Muscle of leg (tissue), 11 donors: ENCODE data around the gene VKORC1. TPM values are rescaled to one million over a fixed set of nuclear protein-coding genes. Genes with fewer than 3 reads are reported as not detected.
A peak's percentile ranks its signal among the peaks of the same experiment; 100 is the strongest.

ENCODE experiments used
- DNase-seq: peaks from one replicate; pipeline ENCODE4 v3.0.0; 2013
- H3K27ac ChIP-seq: one replicate; pipeline ENCODE4 v1.5.1; 2013; ENCODE audit warnings: mild to moderate bottlenecking, low read length, control low read depth
- H3K27me3 ChIP-seq: one replicate; pipeline ENCODE4 v1.6.1; 2013; ENCODE audit warnings: low read length; ENCODE audit not compliant: control insufficient read depth, insufficient read depth
- H3K36me3 ChIP-seq: one replicate; pipeline ENCODE4 v1.6.1; 2013; ENCODE audit warnings: low read length; ENCODE audit not compliant: control insufficient read depth, insufficient read depth
- H3K4me1 ChIP-seq: one replicate; pipeline ENCODE4 v1.6.1; 2013; ENCODE audit warnings: low read length; ENCODE audit not compliant: control insufficient read depth, insufficient read depth
- H3K4me3 ChIP-seq: one replicate; pipeline ENCODE4 v1.5.1; 2013; ENCODE audit warnings: low read length, control low read depth
- H3K9me3 ChIP-seq: replicated peaks from 2 replicates; pipeline ENCODE4 v1.6.1; 2013; ENCODE audit warnings: low read depth, low read length; ENCODE audit not compliant: control insufficient read depth
- WGBS: methylation state at CpG from one replicate; pipeline ENCODE4 v1.1.5; 2013; ENCODE audit warnings: missing lambda C conversion rate; ENCODE audit not compliant: insufficient coverage; 5-methylcytosine and 5-hydroxymethylcytosine counted together
- polyA plus RNA-seq, 8 donors: library from polyadenylated mRNA; unstranded; fragments of 120-200 nt; gene quantifications; one replicate each; pipeline versions ENCODE4 v1.2.1 to v1.2.3, GENCODE V29; 2013; ENCODE audit warnings: inconsistent platforms in 1 of 8, low replicate concordance in 1 of 8; ENCODE audit not compliant: insufficient read length in 8 of 8, insufficient read depth in 1 of 8
- total RNA-seq: library from RNA; stranded (reverse); fragments of 120-200 nt; gene quantifications from one replicate; pipeline ENCODE4 v1.2.4, GENCODE V29; 2013

VKORC1 gene
- total and polyA plus RNA-seq, 9 donors, result 39.6 to 75.2 (median 61.3) TPM

- 35% methylated on average over 2 of the region's 17 CpGs for WGBS
- no peaks in the 10 kb centered on the region for H3K9me3 ChIP-seq
- no peaks in the 10 kb centered on the region for H3K27me3 ChIP-seq
- DNase-seq, result peak; percentile 44
- H3K36me3 ChIP-seq, result peaks cover 31% of the 10 kb centered on the region
- H3K4me3 ChIP-seq, result peak overlapping the region; percentile 92
- peaks cover 33% of the 10 kb centered on the region for H3K4me1 ChIP-seq
- H3K27ac ChIP-seq, result peak overlapping the region; percentile 87
These were observed 1.4 kb downstream of the VKORC1 start for GRCh38 chr16:31093132-31093703.

- Histone ChIP-seq H3K4me3 (no peak overlapping the region), H3K36me3 (peaks cover 40% of the 10 kb centered on the region), H3K27me3 (no peaks in the 10 kb centered on the region), H3K4me1 (peaks cover 42% of the 10 kb centered on the region), H3K9me3 (no peaks in the 10 kb centered on the region), H3K27ac (no peak overlapping the region)
- no peak for DNase-seq
- WGBS, result 86% methylated on average over 4 of the region's 5 CpGs
These were observed 2.3 kb downstream of the VKORC1 start for GRCh38 chr16:31092330-31092729.

- peaks cover 57% of the 10 kb centered on the region for H3K4me1 ChIP-seq
- peaks cover 42% of the 10 kb centered on the region for H3K36me3 ChIP-seq
- H3K27ac ChIP-seq, result no peak overlapping the region
- no peak for DNase-seq
- H3K9me3 ChIP-seq, result no peaks in the 10 kb centered on the region
- no peaks in the 10 kb centered on the region for H3K27me3 ChIP-seq
- no peak overlapping the region for H3K4me3 ChIP-seq
- 86% methylated on average over 1 of the region's 2 CpGs for WGBS
These were observed 4.1 kb downstream of the VKORC1 start for GRCh38 chr16:31090540-31090939.

- WGBS, result 100% methylated on average over 1 of the region's 8 CpGs
- peaks cover 49% of the 10 kb centered on the region for H3K36me3 ChIP-seq
- no peaks in the 10 kb centered on the region for H3K9me3 ChIP-seq
- H3K4me3 ChIP-seq, result no peak overlapping the region
- no peak for DNase-seq
- H3K27me3 ChIP-seq, result no peaks in the 10 kb centered on the region
- no peak overlapping the region for H3K27ac ChIP-seq
- peaks cover 66% of the 10 kb centered on the region for H3K4me1 ChIP-seq
These were observed 5.4 kb downstream of the VKORC1 start for GRCh38 chr16:31089199-31089598.

- no peak for DNase-seq
- Histone ChIP-seq H3K27me3 (no peaks in the 10 kb centered on the region), H3K27ac (peak within 1 kb of the TSS; percentile 67), H3K9me3 (no peaks in the 10 kb centered on the region), H3K4me3 (no peak within 1 kb of the TSS), H3K36me3 (peaks cover 54% of the 10 kb centered on the region), H3K4me1 (peaks cover 67% of the 10 kb centered on the region)
- 75% methylated on average over 11 of the region's 15 CpGs for WGBS
These were observed 6.0 kb downstream of the VKORC1 start, which contains the start of gene PRSS53 for GRCh38 chr16:31088459-31089183. Gene PRSS53, minus strand, starts transcription at chr16:31088943. Its CDS starts 134 bp downstream, at chr16:31088809.

- H3K36me3 ChIP-seq, result peaks cover 60% of the 10 kb centered on the region
- H3K27me3 ChIP-seq, result no peaks in the 10 kb centered on the region
- 60% methylated on average over 1 of the region's 5 CpGs for WGBS
- peaks cover 67% of the 10 kb centered on the region for H3K4me1 ChIP-seq
- H3K4me3 ChIP-seq, result no peak overlapping the region
- H3K27ac ChIP-seq, result peak overlapping the region; percentile 67
- no peaks in the 10 kb centered on the region for H3K9me3 ChIP-seq
- DNase-seq, result no peak
These were observed 6.6 kb downstream of the VKORC1 start for GRCh38 chr16:31087971-31088370.

GRCh38 chr16:31087481-31087880, 7.1 kb downstream of the VKORC1 start:
- Histone ChIP-seq H3K27me3 (no peaks in the 10 kb centered on the region), H3K4me3 (no peak overlapping the region), H3K9me3 (no peaks in the 10 kb centered on the region), H3K27ac (peak overlapping the region; percentile 95), H3K4me1 (peaks cover 68% of the 10 kb centered on the region), H3K36me3 (peaks cover 64% of the 10 kb centered on the region)
- DNase-seq, result no peak
- WGBS, result 76% methylated on average over 4 of the region's 8 CpGs

GRCh38 chr16:31086629-31086906, 8.0 kb downstream of the VKORC1 start:
- peaks cover 76% of the 10 kb centered on the region for H3K4me1 ChIP-seq
- H3K36me3 ChIP-seq, result peaks cover 70% of the 10 kb centered on the region
- WGBS, result 68% methylated on average over 6 of the region's 6 CpGs

GRCh38 chr16:31085873-31086628, 8.5 kb downstream of the VKORC1 start:
- no peaks in the 10 kb centered on the region for H3K9me3 ChIP-seq
- DNase-seq, result peak; percentile 89
- 73% methylated on average over 18 of the region's 18 CpGs for WGBS

More at GRCh38 chr16:31086629-31086906, 8.0 kb downstream of the VKORC1 start:
- Histone ChIP-seq H3K27ac (peak overlapping the region; percentile 95), H3K9me3 (no peaks in the 10 kb centered on the region), H3K27me3 (no peaks in the 10 kb centered on the region), H3K4me3 (peak overlapping the region; percentile 26)
- DNase-seq, result no peak

GRCh38 chr16:31085411-31085810, 9.2 kb downstream of the VKORC1 start:
- Histone ChIP-seq H3K4me3 (peak overlapping the region; percentile 44), H3K27ac (peak overlapping the region; percentile 95), H3K4me1 (peaks cover 77% of the 10 kb centered on the region), H3K36me3 (peaks cover 71% of the 10 kb centered on the region), H3K9me3 (no peaks in the 10 kb centered on the region), H3K27me3 (no peaks in the 10 kb centered on the region)
- 65% methylated on average over 8 of the region's 8 CpGs for WGBS
- DNase-seq, result no peak

More at GRCh38 chr16:31085873-31086628, 8.5 kb downstream of the VKORC1 start:
- Histone ChIP-seq H3K4me1 (peaks cover 77% of the 10 kb centered on the region), H3K36me3 (peaks cover 71% of the 10 kb centered on the region), H3K4me3 (peak overlapping the region; percentile 44), H3K27ac (peak overlapping the region; percentile 95), H3K27me3 (no peaks in the 10 kb centered on the region)
